ENCODE measurements around the gene MARCHF5.
"Not testable (repeated sequence)": the region's sequence is repeated elsewhere in the genome, so short reads cannot be mapped to it uniquely, and the experiment has no call there.

Gene MARCHF5

DNA sequence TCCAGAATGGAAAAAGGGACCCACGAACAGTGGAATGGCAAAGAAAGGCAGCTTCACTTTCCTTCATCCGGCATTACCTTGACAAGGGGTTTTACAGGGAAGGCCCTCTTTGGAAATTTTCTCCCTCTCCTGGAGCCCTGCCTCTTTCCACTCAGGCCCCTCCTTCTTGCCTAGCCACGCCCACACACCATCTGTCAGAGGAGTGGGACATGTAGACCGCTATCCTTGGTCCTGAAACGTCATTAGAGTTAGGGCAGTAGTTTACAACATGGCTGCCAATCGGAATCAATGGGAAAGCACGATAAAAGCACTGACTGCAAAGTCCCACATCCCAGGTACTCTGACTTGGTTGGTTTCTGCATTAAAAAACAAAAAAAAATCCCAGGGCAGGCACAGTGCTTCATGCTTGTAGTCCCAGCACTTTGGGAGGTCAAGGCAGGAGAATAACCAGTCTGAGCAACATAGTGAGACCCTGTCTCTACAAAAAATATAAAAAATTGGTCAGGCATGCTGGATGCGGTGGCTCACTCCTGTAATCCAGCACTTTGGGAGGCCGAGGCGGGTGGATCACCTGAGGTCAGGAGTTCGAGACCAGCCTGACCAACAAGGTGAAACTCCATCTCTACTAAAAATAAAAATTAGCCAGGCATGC, 96.4 kb downstream of the MARCHF5 start:
- DNase-seq (ENCODE audit: low spot score) = peak; percentile 49

DNA sequence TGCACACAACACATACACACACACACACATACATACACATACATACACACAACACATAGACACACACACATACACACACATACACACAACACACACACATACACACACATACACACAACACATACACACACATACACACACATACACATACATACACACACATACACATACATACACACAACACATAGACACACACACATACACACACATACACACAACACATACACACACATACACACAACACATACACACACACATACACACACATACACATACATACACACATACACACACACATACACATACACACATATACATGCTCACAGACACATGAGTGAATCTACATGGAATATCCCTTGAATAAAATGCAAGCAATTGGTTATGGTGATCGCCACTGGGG, 102.2 kb downstream of the MARCHF5 start:
- not testable (repeated sequence) for DNase-seq (ENCODE audit: low spot score)

DNA sequence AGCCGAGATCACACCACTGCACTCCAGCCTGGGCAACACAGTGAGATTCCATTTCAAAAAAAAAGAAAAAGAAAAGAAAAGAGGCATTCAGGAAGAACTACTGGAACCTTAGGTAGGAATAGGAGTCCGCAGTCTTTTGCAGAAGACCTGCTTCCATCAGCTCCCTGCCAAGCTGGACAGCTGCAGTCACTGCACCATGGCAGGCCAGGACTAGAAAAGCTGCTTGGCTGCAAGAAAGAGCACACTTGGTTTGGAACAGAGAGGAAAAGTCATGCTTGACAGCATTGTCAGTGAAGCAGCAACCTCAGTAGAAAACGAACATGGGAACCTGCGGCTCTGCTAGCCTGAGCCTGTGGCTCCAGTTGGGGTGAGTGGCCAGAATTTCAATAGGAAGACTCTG, 104.3 kb downstream of the MARCHF5 start:
- no peak for DNase-seq (ENCODE audit: low spot score)

- DNase-seq (ENCODE audit: low spot score) = not testable (repeated sequence)
These were observed 111.3 kb downstream of the MARCHF5 start for GRCh38 chr10:92402234-92402633.
